Measurements from ENCODE around the gene ZNF117. TPM values are rescaled to one million over a fixed set of nuclear protein-coding genes. Genes with fewer than 3 reads are reported as not detected.
"Not testable (repeated sequence)": the region's sequence is repeated elsewhere in the genome, so short reads cannot be mapped to it uniquely, and the experiment has no call there.

The ZNF117 gene
- total RNA-seq, 8 experiments from 2014 or later: 1.1 to 29.9 (median 20.4) TPM

GRCh38 chr7:64978497-64979203, 12.2 kb downstream of the ZNF117 start:
- 73 to 100% (median 95%) methylated on average over 2 to 5 of the region's 5 CpGs; no CpG with 5 or more reads in 1 of the 10 experiments for WGBS, 10 experiments
- in situ Hi-C loops (cut with MboI; ENCODE audit: low pct_unique_long_range_greater_than_20kb in 2 of 9, low sequenced_read_pairs in 9 of 9, unreplicated experiment in 9 of 9): no loop called here
- no peak for ATAC-seq (replicated peaks in 6 of 8)
- Histone ChIP-seq H3K27ac (no peak overlapping the region), H3K4me1 (replicated peaks in 1 of 2) (no peaks in the 10 kb centered on the region), H3K4me3 (no peak overlapping the region)

GRCh38 chr7:64965594-64965993, 25.2 kb downstream of the ZNF117 start:
- no peak for ATAC-seq (replicated peaks in 6 of 8)
- Histone ChIP-seq H3K4me1 (replicated peaks in 1 of 2) (no peaks in the 10 kb centered on the region), H3K27ac (no peak overlapping the region), H3K4me3 (no peak overlapping the region)
- in situ Hi-C loops (cut with MboI; ENCODE audit: low pct_unique_long_range_greater_than_20kb in 2 of 9, low sequenced_read_pairs in 9 of 9, unreplicated experiment in 9 of 9): no loop called here

- Histone ChIP-seq H3K4me3 (no peak overlapping the region), H3K27ac (no peak overlapping the region), H3K4me1 (replicated peaks in 1 of 2) (no peaks in the 10 kb centered on the region)
- 0 to 80% (median 50%) methylated on average over 1 to 2 of the region's 3 CpGs; no CpG with 5 or more reads in 3 of the 10 experiments for WGBS, 10 experiments
- no peak for ATAC-seq (replicated peaks in 6 of 8)
- in situ Hi-C loops (cut with MboI; ENCODE audit: low pct_unique_long_range_greater_than_20kb in 2 of 9, low sequenced_read_pairs in 9 of 9, unreplicated experiment in 9 of 9): no loop called here
These were observed 31.6 kb downstream of the ZNF117 start for GRCh38 chr7:64959072-64959747.

GRCh38 chr7:64951250-64951848, 39.5 kb downstream of the ZNF117 start:
- no peak overlapping the region for H3K4me3 ChIP-seq
- WGBS, 10 experiments: 0 to 20% (median 0%) methylated on average over 1 of the region's 1 CpG
- H3K27ac ChIP-seq: no peak overlapping the region
- ATAC-seq (replicated peaks in 6 of 8): peak in 4 of 8 experiments; percentile 12 to 50 (median 46)
- in situ Hi-C loops (cut with MboI; ENCODE audit: low pct_unique_long_range_greater_than_20kb in 2 of 9, low sequenced_read_pairs in 9 of 9, unreplicated experiment in 9 of 9): no loop called here
- peaks cover 0 to 5% of the 10 kb centered on the region in 2 donors for H3K4me1 ChIP-seq (replicated peaks in 1 of 2)

- H3K4me1 ChIP-seq (replicated peaks in 1 of 2); H3K4me3 ChIP-seq; H3K27ac ChIP-seq; ATAC-seq (replicated peaks in 6 of 8); in situ Hi-C loops (cut with MboI; ENCODE audit: low pct_unique_long_range_greater_than_20kb in 2 of 9, low sequenced_read_pairs in 9 of 9, unreplicated experiment in 9 of 9): not testable (repeated sequence)
- 0 to 93% (median 60%) methylated on average over 1 to 9 of the region's 9 CpGs; no CpG with 5 or more reads in 2 of the 10 experiments for WGBS, 10 experiments
These were observed 40.2 kb downstream of the ZNF117 start for GRCh38 chr7:64950673-64951072.

- WGBS, 10 experiments: 7 to 100% (median 75%) methylated on average over 1 of the region's 1 CpG; no CpG with 5 or more reads in 6 of the 10 experiments
- in situ Hi-C loops (cut with MboI; ENCODE audit: low pct_unique_long_range_greater_than_20kb in 2 of 9, low sequenced_read_pairs in 9 of 9, unreplicated experiment in 9 of 9); ATAC-seq (replicated peaks in 6 of 8); H3K27ac ChIP-seq; H3K4me1 ChIP-seq (replicated peaks in 1 of 2); H3K4me3 ChIP-seq: not testable (repeated sequence)
These were observed 42.1 kb downstream of the ZNF117 start for GRCh38 chr7:64948774-64949173.

- H3K4me1 ChIP-seq (replicated peaks in 1 of 2): peaks cover 0 to 5% of the 10 kb centered on the region in 2 donors
- peak overlapping the region; percentile 19 to 35 (median 29) for H3K4me3 ChIP-seq
- WGBS, 10 experiments: 14 to 20% methylated on average over 2 to 14 of the region's 59 CpGs; no CpG with 5 or more reads in 8 of the 10 experiments
- ATAC-seq (replicated peaks in 6 of 8): peak; percentile 40 to 79 (median 74)
- in situ Hi-C loops (cut with MboI; ENCODE audit: low pct_unique_long_range_greater_than_20kb in 2 of 9, low sequenced_read_pairs in 9 of 9, unreplicated experiment in 9 of 9): no loop called here
- no peak overlapping the region for H3K27ac ChIP-seq
These were observed 43.4 kb downstream of the ZNF117 start for GRCh38 chr7:64947252-64948000.

- Histone ChIP-seq H3K4me1 (replicated peaks in 1 of 2) (peaks cover 0 to 5% of the 10 kb centered on the region in 2 donors), H3K27ac (no peak overlapping the region), H3K4me3 (peak overlapping the region in 3 of 5 donors; percentile 23 to 35 (median 34))
- in situ Hi-C loops (cut with MboI; ENCODE audit: low pct_unique_long_range_greater_than_20kb in 2 of 9, low sequenced_read_pairs in 9 of 9, unreplicated experiment in 9 of 9): no loop called here
- peak; percentile 61 to 82 (median 76) for ATAC-seq (replicated peaks in 6 of 8)
- 20 to 46% (median 29%) methylated on average over 1 to 4 of the region's 5 CpGs; no CpG with 5 or more reads in 7 of the 10 experiments for WGBS, 10 experiments
These were observed 44.1 kb downstream of the ZNF117 start for GRCh38 chr7:64946772-64947171.

- H3K4me1 ChIP-seq (replicated peaks in 1 of 2): peaks cover 0 to 5% of the 10 kb centered on the region in 2 donors
- ATAC-seq (replicated peaks in 6 of 8): no peak
- no peak overlapping the region for H3K27ac ChIP-seq
- in situ Hi-C loops (cut with MboI; ENCODE audit: low pct_unique_long_range_greater_than_20kb in 2 of 9, low sequenced_read_pairs in 9 of 9, unreplicated experiment in 9 of 9): no loop called here
- 0 to 43% (median 8%) methylated on average over 1 to 2 of the region's 2 CpGs; no CpG with 5 or more reads in 4 of the 10 experiments for whole genome bisulfite sequencing, 10 experiments
- no peak overlapping the region for H3K4me3 ChIP-seq
These were observed 45.2 kb downstream of the ZNF117 start for GRCh38 chr7:64945503-64946175.

- H3K27ac ChIP-seq; ATAC-seq (replicated peaks in 6 of 8); in situ Hi-C loops (cut with MboI; ENCODE audit: low pct_unique_long_range_greater_than_20kb in 2 of 9, low sequenced_read_pairs in 9 of 9, unreplicated experiment in 9 of 9); H3K4me3 ChIP-seq; H3K4me1 ChIP-seq (replicated peaks in 1 of 2): not testable (repeated sequence)
- WGBS, 10 experiments: 20 to 100% (median 71%) methylated on average over 1 to 3 of the region's 5 CpGs; no CpG with 5 or more reads in 2 of the 10 experiments
These were observed 46.0 kb downstream of the ZNF117 start for GRCh38 chr7:64944667-64945502.

- H3K27ac ChIP-seq; H3K4me3 ChIP-seq; H3K4me1 ChIP-seq (replicated peaks in 1 of 2); ATAC-seq (replicated peaks in 6 of 8); in situ Hi-C loops (cut with MboI; ENCODE audit: low pct_unique_long_range_greater_than_20kb in 2 of 9, low sequenced_read_pairs in 9 of 9, unreplicated experiment in 9 of 9): not testable (repeated sequence)
- WGBS, 10 experiments: 80 to 100% (median 95%) methylated on average over 1 to 6 of the region's 6 CpGs; no CpG with 5 or more reads in 4 of the 10 experiments
These were observed 50.8 kb downstream of the ZNF117 start for GRCh38 chr7:64940021-64940420.

GRCh38 chr7:64938540-64938939, 52.3 kb downstream of the ZNF117 start:
- ATAC-seq (replicated peaks in 6 of 8): no peak
- Histone ChIP-seq H3K4me1 (replicated peaks in 1 of 2) (no peaks in the 10 kb centered on the region), H3K4me3 (no peak overlapping the region), H3K27ac (no peak overlapping the region)
- 67 to 100% (median 88%) methylated on average over 1 of the region's 1 CpG for WGBS, 10 experiments
- in situ Hi-C loops (cut with MboI; ENCODE audit: low pct_unique_long_range_greater_than_20kb in 2 of 9, low sequenced_read_pairs in 9 of 9, unreplicated experiment in 9 of 9): no loop called here
